Measurements from ENCODE around the gene DPM1.

- TF ChIP-seq CTCF (IDR thresholded peaks at IDR 0.05; ENCODE audit: poor library complexity, severe bottlenecking) (no peak), MXI1 (conservative IDR thresholded peaks at IDR 0.05; ENCODE audit: poor library complexity, severe bottlenecking) (no peak), EP300 (conservative IDR thresholded peaks at IDR 0.05; ENCODE audit: poor library complexity, severe bottlenecking) (no peak), EZH2 (IDR thresholded peaks at IDR 0.05; ENCODE audit: borderline replicate concordance, insufficient read depth, low read length, poor library complexity, severe bottlenecking) (no peak), POLR2AphosphoS5 (IDR thresholded peaks at IDR 0.05) (no peak)
- TF ChIP-seq, protein P1, sequence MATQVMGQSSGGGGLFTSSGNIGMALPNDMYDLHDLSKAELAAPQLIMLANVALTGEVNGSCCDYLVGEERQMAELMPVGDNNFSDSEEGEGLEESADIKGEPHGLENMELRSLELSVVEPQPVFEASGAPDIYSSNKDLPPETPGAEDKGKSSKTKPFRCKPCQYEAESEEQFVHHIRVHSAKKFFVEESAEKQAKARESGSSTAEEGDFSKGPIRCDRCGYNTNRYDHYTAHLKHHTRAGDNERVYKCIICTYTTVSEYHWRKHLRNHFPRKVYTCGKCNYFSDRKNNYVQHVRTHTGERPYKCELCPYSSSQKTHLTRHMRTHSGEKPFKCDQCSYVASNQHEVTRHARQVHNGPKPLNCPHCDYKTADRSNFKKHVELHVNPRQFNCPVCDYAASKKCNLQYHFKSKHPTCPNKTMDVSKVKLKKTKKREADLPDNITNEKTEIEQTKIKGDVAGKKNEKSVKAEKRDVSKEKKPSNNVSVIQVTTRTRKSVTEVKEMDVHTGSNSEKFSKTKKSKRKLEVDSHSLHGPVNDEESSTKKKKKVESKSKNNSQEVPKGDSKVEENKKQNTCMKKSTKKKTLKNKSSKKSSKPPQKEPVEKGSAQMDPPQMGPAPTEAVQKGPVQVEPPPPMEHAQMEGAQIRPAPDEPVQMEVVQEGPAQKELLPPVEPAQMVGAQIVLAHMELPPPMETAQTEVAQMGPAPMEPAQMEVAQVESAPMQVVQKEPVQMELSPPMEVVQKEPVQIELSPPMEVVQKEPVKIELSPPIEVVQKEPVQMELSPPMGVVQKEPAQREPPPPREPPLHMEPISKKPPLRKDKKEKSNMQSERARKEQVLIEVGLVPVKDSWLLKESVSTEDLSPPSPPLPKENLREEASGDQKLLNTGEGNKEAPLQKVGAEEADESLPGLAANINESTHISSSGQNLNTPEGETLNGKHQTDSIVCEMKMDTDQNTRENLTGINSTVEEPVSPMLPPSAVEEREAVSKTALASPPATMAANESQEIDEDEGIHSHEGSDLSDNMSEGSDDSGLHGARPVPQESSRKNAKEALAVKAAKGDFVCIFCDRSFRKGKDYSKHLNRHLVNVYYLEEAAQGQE (IDR thresholded peaks at IDR 0.05; ENCODE audit: borderline replicate concordance): no peak
These were observed 54.2 kb downstream of the DPM1 start for GRCh38 chr20:50904067-50904570.
